Panc1 (cell line): ENCODE data around the gene AEN.

Experiments used
- CTCF ChIP-seq: fragments of 450-650 bp; IDR thresholded peaks from 2 replicates; pipeline ENCODE4 v1.5.1; 2017; ENCODE audit warnings: mild to moderate bottlenecking
- REST ChIP-seq, 2 experiments: IDR thresholded peaks; 2 replicates each; pipeline ENCODE4 v1.6.1; 2011 to 2012; ENCODE audit warnings: low read depth in 2 of 2, control low read depth in 1 of 2, low read length in 1 of 2, mild to moderate bottlenecking in 1 of 2, moderate library complexity in 1 of 2; ENCODE audit not compliant: insufficient read depth in 1 of 2

- no peak for TF ChIP-seq CTCF
- no peak for TF ChIP-seq REST (IDR thresholded peaks at IDR 0.05; ENCODE audit: insufficient read depth in 1 of 2, low read depth in 2 of 2, low read length in 1 of 2)
Observed at GRCh38 chr15:88580532-88580931, 40.6 kb upstream of the AEN start.
